DLD1 (cell line): ENCODE data around the gene TRPM6.

Experiments used
- in situ Hi-C: cut with HindIII; loops from 2 replicates; pipeline ENCODE4 v1.10.0; 2017; ENCODE audit warnings: low sequenced_read_pairs

Gene TRPM6

GRCh38 chr9:74777136-74777879 is 110.4 kb downstream of the TRPM6 start:
- in situ Hi-C loops, result no loop called here

- in situ Hi-C loops, result no loop called here
Observed at GRCh38 chr9:74775396-74775795, 112.3 kb downstream of the TRPM6 start.

- in situ Hi-C loops, result no loop called here
Observed at GRCh38 chr9:74773886-74774479, 113.7 kb downstream of the TRPM6 start.

- in situ Hi-C loops, result no loop called here
Observed at GRCh38 chr9:74772121-74772520, 115.6 kb downstream of the TRPM6 start.

- in situ Hi-C loops, result no loop called here
Observed at GRCh38 chr9:74771672-74772071, 116.0 kb downstream of the TRPM6 start.

GRCh38 chr9:74771262-74771585 is 116.5 kb downstream of the TRPM6 start:
- in situ Hi-C loops, result no loop called here

- in situ Hi-C loops, result no loop called here
Observed at GRCh38 chr9:74770508-74771261, 117.0 kb downstream of the TRPM6 start.

- in situ Hi-C loops, result no loop called here
Observed at GRCh38 chr9:74765481-74765971, 122.2 kb downstream of the TRPM6 start.

GRCh38 chr9:74762950-74763349 is 124.8 kb downstream of the TRPM6 start:
- in situ Hi-C loops, result no loop called here

- in situ Hi-C loops, result no loop called here
Observed at GRCh38 chr9:74760031-74760700, 127.6 kb downstream of the TRPM6 start.

- in situ Hi-C loops, result no loop called here
Observed at GRCh38 chr9:74755999-74756398, 131.7 kb downstream of the TRPM6 start.

GRCh38 chr9:74755355-74755754 is 132.4 kb downstream of the TRPM6 start:
- in situ Hi-C loops, result no loop called here

GRCh38 chr9:74753650-74754049 is 134.1 kb downstream of the TRPM6 start:
- in situ Hi-C loops, result no loop called here

- in situ Hi-C loops, result no loop called here
Observed at GRCh38 chr9:74748966-74749365, 138.8 kb downstream of the TRPM6 start.

GRCh38 chr9:74742792-74743730 is 144.7 kb downstream of the TRPM6 start:
- in situ Hi-C loops, result no loop called here

GRCh38 chr9:74742191-74742790 is 145.4 kb downstream of the TRPM6 start:
- in situ Hi-C loops, result no loop called here

GRCh38 chr9:74736646-74737045 is 151.1 kb downstream of the TRPM6 start:
- in situ Hi-C loops, result no loop called here

- in situ Hi-C loops, result no loop called here
Observed at GRCh38 chr9:74735761-74736160, 152.0 kb downstream of the TRPM6 start.

- in situ Hi-C loops, result no loop called here
Observed at GRCh38 chr9:74729136-74729695, 158.5 kb downstream of the TRPM6 start.

GRCh38 chr9:74728176-74728575 is 159.5 kb downstream of the TRPM6 start:
- in situ Hi-C loops, result no loop called here
